NCI-H1436 treated with DMSO at 0.1 percent for 48 hours (cell line): ENCODE results near the gene SMG7.
"Not testable (repeated sequence)": the region's sequence is repeated elsewhere in the genome, so short reads cannot be mapped to it uniquely, and the experiment has no call there.

Source experiments
- DNase-seq: peaks from one replicate; lab custom pipeline; 2025; lab: John Stamatoyannopoulos, UW

Gene SMG7, protein sequence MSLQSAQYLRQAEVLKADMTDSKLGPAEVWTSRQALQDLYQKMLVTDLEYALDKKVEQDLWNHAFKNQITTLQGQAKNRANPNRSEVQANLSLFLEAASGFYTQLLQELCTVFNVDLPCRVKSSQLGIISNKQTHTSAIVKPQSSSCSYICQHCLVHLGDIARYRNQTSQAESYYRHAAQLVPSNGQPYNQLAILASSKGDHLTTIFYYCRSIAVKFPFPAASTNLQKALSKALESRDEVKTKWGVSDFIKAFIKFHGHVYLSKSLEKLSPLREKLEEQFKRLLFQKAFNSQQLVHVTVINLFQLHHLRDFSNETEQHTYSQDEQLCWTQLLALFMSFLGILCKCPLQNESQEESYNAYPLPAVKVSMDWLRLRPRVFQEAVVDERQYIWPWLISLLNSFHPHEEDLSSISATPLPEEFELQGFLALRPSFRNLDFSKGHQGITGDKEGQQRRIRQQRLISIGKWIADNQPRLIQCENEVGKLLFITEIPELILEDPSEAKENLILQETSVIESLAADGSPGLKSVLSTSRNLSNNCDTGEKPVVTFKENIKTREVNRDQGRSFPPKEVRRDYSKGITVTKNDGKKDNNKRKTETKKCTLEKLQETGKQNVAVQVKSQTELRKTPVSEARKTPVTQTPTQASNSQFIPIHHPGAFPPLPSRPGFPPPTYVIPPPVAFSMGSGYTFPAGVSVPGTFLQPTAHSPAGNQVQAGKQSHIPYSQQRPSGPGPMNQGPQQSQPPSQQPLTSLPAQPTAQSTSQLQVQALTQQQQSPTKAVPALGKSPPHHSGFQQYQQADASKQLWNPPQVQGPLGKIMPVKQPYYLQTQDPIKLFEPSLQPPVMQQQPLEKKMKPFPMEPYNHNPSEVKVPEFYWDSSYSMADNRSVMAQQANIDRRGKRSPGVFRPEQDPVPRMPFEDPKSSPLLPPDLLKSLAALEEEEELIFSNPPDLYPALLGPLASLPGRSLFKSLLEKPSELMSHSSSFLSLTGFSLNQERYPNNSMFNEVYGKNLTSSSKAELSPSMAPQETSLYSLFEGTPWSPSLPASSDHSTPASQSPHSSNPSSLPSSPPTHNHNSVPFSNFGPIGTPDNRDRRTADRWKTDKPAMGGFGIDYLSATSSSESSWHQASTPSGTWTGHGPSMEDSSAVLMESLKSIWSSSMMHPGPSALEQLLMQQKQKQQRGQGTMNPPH

DNA sequence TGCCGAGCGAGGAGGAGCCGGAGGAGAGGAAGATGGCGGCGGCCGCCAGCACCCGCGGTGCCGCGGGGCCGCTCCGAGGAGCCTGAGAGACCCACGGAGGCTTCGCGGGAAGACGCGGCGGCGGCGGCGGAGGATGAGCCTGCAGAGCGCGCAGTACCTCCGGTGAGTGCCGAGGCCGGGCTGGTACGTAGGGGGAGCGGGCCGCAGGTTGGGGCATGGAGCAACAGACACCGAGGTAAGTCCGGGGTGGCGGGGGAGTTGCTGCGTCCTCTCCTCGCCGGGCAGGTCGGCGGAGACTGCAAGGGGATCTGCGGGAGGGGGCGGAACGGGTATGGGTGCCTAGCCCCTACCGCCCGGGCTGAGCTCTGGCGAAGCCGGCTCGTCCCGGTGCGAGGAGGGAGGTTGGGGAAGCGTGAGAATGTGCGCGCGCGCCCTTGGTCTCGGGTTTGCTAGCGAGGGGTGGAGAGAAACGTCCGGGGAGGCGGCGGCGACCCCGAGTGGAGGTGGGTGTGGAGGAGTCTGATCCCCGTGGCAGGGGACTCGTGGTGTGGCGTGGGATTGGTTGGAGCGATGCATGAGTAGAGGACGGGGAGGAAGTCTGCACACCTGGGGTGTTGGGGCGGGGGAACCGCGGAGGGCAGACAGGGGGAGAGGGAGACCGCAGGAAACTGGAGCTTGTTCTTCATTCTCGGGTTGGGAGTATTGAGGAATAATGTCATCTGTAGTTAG is at the start of gene SMG7:
Gene SMG7 (plus strand): TSS at position 12 of the 729 bp plus-strand sequence. CDS start 122 bp downstream, at position 134.
- DNase-seq: no peak

DNA sequence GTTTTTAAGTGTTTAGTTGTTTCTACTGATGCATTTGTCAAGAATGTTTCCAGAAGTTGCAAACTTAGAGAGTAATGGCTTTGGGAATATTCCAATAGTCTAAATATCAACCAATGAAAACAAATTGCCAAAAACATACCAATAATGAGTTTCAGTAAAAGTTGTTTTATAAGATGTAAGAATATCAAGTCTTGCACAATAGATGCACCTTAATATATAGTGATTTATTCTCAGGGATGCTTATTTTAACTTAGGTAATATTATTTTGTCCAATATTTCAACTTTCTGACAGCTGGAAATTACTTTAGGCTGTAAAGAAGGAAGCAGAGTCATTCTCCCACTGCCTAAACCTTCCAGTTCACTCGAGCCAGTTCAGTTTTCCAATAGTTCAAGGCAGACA is 48.8 kb upstream of the SMG7 start:
- no peak for DNase-seq

DNA sequence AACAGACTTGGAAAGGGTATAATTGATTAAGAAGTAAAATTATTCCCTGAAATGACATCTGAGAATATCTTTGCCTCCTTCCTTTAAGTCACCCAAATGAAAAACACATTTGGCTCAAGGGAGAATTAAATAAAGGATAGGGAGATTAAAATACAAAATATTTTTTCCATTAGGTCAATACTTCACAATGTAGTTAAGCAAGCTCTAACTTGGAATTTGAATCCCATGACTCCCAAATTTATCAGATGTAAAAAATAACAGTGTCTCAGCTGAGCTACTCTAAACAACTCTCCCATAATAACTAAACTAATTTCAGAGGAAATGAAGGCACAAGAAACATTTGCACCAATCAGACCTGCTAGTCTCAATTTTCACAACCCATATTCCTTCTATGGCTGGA is 47.6 kb upstream of the SMG7 start:
- DNase-seq: no peak

DNA sequence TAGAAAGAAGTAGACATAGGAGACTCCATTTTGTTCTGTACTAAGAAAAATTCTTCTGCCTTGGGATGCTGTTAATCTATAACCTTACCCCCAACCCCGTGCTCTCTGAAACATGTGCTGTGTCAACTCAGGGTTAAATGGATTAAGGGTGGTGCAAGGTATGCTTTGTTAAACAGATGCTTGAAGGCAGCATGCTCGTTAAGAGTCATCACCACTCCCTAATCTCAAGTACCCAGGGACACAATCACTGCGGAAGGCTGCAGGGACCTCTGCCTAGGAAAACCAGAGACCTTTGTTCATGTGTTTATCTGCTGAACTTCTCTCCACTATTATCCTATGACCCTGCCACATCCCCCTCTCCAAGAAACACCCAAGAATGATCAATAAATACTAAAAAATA is 44.7 kb upstream of the SMG7 start:
- DNase-seq: not testable (repeated sequence)

DNA sequence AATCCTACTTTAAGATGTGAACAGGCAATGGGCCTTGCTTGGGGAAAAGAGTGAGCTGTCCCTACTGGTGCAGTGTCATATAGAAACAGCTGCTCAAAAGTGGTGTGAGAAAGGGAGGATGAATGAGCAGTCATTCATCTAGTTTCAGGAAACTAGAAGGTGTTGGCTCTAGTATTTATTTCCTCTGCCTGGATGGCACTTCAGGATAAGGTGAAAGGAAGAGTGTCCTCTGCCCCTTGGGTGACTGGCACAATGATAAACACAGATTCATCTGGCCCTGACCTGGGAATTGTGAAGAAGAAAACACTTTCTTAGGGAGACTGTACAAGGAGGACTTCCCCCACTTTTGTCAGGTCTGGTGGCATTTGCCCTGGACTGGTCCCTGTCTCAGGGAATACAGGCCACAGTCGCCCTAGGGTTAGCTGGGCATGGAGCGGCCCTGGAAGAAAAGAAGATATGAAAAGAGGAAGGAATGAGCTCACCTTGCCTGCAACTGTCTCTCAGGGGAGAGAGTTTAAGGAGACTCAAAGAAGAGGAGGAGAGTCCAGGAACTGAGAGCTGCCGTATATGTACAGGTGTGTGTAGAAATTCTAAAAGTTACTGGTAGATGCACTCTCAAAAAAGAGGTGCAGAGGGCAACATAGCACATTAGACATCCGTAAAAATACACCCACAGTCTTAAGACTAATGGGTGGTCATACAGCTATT is 40.3 kb upstream of the SMG7 start:
- DNase-seq: no peak

DNA sequence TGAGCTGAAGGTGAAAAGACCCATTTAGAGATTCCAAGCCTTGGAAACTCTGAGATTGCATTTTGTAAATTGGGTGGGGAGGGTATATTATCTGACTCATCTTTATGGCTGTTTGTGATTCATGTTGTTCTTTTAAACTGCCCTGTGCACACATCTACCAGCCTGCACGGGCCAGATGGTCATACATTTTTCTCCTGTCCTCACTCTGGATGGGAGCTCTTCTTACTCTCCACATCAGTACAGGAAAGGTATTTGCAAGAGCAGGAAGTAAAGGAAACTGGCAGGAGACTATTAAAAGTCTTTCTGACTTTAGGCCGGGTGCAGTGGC is 39.8 kb upstream of the SMG7 start:
- no peak for DNase-seq

DNA sequence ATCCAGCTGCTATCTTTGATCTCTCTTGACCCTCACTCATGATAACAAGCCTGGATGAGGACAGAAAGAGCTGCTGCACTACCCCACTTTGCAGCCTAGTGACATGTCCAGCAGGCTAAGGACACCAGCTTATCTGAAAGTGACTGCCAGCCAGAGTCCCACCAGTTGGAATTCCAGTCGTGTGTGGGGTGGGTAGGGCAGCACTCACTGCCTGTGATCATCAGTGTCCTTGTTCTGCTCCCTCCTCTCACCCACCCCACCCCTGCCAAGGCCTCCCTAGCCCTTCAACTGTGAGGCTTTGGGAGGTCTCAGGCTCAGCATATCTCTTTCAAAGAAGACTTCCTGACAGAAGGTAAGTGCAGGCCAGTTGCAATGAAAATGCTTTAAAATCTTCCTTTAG is 38.6 kb upstream of the SMG7 start:
- DNase-seq: no peak

DNA sequence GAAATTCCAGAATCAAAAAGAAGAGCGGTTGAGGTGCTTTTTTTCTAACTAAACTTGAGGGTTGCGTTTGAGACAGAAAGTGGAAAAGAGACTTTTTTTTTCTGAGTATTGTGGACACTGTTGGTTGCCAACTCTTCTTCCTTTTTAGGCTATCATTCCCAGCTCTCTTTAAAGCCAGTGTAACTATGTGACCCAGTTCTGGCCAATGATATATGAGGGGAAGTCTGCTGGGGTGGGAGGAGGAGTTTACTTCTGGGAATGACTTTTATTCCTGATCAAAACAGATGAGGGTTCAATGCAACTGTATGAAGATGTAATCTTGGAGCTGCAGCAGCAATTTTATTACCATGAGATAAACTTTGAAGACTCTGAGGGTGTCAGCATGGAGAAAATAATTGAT is 36.8 kb upstream of the SMG7 start:
- no peak for DNase-seq

DNA sequence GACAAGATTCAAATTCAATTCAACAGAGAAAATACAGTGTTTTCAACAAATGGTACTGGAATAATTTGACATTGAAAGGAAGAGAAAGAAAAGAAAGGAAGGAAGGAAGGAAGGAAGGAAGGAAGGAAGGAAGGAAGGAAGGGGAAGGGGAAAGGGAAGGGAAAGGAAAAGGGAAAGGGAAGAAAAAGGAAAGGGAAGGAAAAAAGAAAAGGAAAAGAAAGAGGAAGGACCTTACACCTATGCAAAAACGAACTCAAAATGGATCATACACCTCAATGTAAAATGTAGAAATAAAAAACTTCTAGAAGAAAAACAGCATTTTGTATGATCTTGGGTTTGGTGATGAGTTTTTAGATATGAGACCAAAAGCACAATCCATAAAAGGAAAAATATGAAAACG is 34.2 kb upstream of the SMG7 start:
- DNase-seq: no peak

DNA sequence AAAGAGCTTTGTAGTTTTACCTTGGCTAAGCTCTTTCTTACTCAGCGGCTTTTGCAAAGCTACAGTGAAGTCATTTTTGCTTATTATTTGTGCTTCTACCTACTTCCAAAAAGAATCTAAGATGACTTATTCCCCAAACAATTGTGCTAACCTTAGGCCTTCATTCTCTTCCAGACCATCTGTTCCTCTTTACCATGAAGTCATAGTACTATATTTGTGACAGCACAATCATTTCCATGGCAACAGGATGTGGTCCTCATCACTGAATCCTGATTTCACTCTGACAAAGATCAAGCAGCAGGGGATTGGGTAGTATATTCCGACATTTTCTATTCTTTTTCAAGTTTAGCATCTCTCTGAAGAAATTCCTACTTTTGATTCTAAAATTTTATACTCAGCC is 29.3 kb upstream of the SMG7 start:
- no peak for DNase-seq

DNA sequence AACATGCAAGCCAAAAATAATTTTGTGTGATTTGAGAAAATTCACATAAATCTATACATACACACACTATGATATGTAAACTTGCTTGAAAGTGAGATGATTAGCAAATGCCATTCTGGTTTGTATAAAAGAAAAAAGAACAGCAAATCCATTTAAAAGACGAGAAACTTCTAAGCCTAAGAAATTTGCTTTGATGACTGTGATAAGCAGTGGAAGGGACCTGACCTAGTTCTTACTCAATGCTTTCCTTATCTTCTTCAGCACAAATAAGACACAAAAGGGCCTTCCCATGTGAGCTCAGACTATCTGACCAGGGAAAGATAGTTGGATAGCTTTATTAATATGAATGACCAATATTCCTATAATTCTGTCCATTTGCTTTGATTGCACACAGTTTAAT is 28.8 kb upstream of the SMG7 start:
- no peak for DNase-seq

DNA sequence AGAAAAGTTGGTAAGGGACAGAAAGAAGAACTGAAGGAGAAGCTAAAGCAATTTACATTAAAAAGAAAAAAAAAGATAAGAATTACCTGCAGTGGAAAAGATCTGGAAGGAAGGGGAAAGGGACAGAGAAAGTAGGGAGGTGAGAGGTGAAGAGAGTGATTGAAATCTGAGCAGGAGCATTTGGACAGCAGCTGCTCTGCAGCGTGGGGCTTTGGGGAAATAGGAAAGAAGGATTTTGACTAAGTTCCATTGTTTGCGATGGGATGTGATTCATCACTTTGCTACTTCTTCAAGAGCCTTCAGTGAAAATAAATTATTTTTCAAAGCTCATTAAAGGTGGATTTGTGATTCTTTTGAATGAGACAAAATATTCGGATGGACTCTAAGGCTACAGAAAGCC is 28.1 kb upstream of the SMG7 start:
- no peak for DNase-seq

DNA sequence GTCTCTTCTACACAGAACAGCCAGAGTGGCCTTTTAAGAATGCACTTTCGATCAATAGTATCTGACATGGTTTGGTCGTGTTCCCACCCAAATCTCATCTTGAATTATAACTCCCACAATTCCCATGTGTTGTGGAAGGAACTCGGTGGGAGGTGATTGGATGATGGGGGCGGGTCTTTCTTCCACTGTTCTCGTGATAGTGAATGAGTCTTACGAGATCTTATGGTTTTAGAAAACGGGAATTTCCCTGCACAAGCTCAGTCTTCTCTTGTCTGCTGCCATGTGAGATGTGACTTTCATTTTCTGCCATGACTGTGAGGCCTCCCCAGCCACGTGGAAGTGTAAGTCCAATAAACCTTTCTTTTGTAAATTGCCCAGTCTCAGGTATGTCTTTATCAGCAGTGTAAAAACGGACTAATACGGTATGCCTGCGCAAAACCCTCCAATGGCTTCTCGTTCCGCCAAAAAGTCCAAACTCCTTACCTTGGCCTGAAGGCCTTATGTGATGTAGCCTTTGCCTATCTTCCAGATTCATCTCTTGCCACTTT is 23.0 kb upstream of the SMG7 start:
- DNase-seq: no peak

DNA sequence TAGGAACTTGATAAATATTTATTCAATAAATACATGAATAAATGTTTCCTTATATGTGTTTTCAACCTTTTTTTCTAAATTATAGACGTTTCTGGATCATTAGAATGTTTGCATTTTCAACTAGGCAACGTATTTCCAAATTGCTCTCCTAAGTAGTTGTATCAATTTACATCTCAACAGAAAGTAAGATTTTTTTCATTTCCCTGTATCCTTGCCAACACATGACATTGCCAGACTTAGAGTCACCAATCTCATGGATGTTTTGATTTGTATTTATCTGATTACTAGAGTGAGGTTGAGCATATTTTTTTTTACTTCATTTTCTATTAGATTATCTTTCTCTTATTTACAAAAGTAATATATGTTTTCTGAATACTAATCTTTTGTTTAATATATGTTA is 22.2 kb upstream of the SMG7 start:
- DNase-seq: no peak

DNA sequence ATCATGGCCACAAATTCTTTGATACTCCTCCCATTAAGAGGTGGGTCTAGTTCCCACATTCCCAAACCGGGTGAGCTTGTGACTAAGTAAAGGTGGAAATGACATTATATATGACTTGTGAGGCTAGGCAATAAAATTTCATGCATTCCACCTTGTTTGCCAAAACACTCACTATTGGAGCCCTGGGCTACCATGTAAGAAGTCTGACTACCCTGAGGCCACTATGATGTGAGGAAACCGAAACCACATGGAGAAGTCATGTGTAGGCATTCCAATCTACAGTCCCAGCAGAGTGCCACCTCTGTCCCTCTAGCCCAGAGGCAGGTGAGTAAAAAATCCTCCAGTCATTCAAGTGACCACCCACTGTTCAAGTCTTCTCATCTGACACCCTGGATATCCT is 17.9 kb upstream of the SMG7 start:
- no peak for DNase-seq

DNA sequence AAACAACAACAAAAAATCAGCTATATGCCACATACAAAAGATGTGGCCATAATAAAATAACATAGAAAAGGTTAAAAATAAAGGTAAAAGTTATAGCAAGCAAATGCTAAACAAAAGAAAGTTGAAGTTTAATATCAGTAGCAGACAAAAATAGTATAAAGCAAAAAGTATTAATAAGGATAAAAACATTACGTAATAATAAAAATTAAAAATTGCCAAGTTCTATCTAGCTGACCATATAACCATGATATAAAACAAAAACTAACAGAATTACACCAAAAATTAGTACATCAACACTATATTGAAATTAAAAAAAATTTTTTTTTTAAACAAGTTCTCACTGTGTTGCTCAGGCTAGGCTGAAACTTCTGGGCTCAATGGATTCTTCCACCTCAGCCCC is 15.5 kb upstream of the SMG7 start:
- DNase-seq: no peak

DNA sequence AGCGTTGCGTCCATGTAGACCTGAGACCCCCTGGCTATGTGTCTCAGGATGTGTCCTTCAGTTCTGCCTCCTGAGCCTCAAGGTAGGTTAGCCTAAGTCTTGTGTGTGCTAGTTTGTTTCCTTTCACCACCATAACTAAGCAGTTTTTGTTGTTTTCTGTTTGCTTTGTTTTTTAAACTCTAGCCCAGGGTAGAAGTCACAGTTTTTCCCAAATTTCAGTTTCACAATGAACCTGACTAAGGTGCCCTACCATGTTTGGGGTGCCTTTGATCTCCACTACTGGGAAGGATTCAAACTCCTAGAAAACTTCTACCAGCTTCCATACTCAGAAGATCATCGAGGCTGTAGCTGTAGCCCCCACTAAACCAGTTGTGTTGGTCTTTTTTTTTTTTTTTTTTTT is 14.8 kb upstream of the SMG7 start:
- DNase-seq: no peak

DNA sequence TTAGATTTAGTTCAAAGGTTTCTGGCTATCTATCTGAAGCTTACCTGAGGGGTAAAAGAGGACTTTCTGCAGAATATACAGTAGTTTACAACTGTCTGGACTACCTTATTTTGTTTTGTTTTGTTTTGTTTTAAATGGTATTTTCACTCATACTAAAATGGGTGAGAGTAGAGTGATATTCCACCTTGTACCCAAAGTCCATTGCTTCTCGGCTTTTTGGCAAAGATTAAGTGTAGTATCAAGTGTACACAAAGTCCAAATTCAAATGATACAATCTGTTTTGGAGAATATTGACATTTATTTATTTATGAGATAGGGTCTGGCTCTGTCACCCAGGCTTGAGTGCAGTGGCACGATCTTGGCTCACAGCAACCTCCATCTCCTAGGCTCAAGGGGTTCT is 11.7 kb upstream of the SMG7 start:
- no peak for DNase-seq

DNA sequence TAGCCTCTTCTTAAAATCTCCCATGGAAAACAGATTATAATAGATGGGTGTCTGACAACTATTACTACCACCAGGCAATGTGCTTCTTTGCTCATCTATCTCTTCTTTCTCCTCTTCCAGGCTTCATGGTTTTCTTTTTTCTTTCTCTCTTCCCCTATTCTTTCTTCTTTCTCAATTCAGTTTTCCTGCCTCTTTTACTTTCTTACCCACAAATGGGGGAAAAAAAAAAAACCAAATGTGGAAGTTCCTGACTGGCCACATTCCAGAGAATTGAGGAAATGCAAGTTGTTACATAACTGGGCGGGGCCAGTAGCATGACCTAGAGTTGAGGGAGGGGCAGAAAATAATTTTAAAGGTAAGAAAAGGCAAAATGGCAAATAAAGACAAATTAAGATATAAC is 10.9 kb upstream of the SMG7 start:
- DNase-seq: no peak

DNA sequence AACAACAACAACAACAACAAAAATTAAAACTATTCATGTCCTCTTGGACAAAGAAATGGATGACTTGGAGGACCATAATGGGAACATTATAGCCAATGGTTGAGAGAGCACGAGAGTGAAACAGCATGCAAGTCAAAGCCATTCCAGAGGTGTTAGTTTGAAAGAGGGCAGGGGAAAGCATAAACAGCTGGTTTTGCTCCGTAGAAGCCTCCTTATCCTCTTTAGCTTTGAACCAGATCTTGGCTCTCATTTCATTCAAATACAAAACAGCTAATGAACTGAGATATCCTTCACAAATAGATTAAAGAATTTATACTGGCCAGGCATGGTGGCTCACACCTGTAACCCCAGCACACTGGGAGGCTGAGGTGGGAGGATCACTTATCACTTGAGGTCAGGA is 8.7 kb upstream of the SMG7 start:
- no peak for DNase-seq

DNA sequence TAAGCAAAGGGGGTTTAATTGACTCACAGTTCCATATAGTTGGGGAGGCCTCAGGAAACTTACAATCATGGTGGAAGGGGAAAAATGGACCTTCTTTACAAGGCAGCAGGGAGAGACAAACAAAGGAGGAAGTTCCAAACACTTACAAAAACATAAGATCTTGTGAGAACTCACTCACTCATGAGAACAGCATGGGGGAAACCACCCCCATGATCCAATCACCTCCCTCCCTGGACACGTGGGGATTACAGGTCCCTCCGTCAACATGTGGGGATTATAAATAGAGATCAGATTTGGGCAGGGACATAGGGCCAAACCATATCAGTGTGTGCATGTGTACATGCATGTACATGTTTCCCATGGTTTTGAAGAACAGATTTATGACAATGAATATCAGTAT is 5.5 kb upstream of the SMG7 start:
- DNase-seq: no peak
